Effector memory CD4-positive, alpha-beta T cell (primary cell): ENCODE results near the gene FADS6.

Experiments
- DNase-seq, 3 donors: peaks; one replicate each; pipeline ENCODE4 v3.0.0-alpha.2; 2020
- H3K27ac ChIP-seq: 2 replicates; pipeline ENCODE4 v1.7.0; 2013; ENCODE audit warnings: mild to moderate bottlenecking, low read length, moderate library complexity; ENCODE audit not compliant: insufficient read depth, poor library complexity, severe bottlenecking
- H3K27me3 ChIP-seq: replicated peaks from 2 replicates; pipeline ENCODE4 v1.7.0; 2013; ENCODE audit warnings: mild to moderate bottlenecking, low read length; ENCODE audit not compliant: insufficient read depth, control insufficient read depth, poor library complexity, severe bottlenecking
- H3K36me3 ChIP-seq: 2 replicates; pipeline ENCODE4 v1.7.0; 2013; ENCODE audit warnings: mild to moderate bottlenecking, low read length, moderate library complexity; ENCODE audit not compliant: control insufficient read depth, insufficient read depth
- H3K4me1 ChIP-seq: 2 replicates; pipeline ENCODE4 v1.7.0; 2013; ENCODE audit warnings: low read length, mild to moderate bottlenecking; ENCODE audit not compliant: control insufficient read depth, insufficient read depth, poor library complexity, severe bottlenecking
- H3K4me3 ChIP-seq: 2 replicates; pipeline ENCODE4 v1.7.0; 2013; ENCODE audit warnings: low read length, low read depth, mild to moderate bottlenecking; ENCODE audit not compliant: insufficient read depth, poor library complexity, severe bottlenecking
- H3K9me3 ChIP-seq: 2 replicates; pipeline ENCODE4 v1.7.0; 2013; ENCODE audit warnings: mild to moderate bottlenecking, low read length, moderate library complexity; ENCODE audit not compliant: control insufficient read depth

Gene FADS6

GRCh38 chr17:74860872-74861661 lies 32.4 kb downstream of the FADS6 start:
- Histone ChIP-seq H3K4me3 (peak overlapping the region; percentile 37), H3K27me3 (peaks cover 33% of the 10 kb centered on the region), H3K4me1 (peaks cover 32% of the 10 kb centered on the region), H3K27ac (no peak overlapping the region), H3K9me3 (no peaks in the 10 kb centered on the region), H3K36me3 (no peaks in the 10 kb centered on the region)
- DNase-seq: no peak

- H3K9me3 ChIP-seq: no peaks in the 10 kb centered on the region
- H3K4me3 ChIP-seq: peak overlapping the region; percentile 37
- no peak overlapping the region for H3K27ac ChIP-seq
- peaks cover 33% of the 10 kb centered on the region for H3K27me3 ChIP-seq
- H3K36me3 ChIP-seq: no peaks in the 10 kb centered on the region
- no peak for DNase-seq
- peaks cover 32% of the 10 kb centered on the region for H3K4me1 ChIP-seq
These were observed 33.1 kb downstream of the FADS6 start for GRCh38 chr17:74860229-74860871.

- H3K27ac ChIP-seq: no peak within 1 kb of the TSS
- peaks cover 33% of the 10 kb centered on the region for H3K27me3 ChIP-seq
- H3K36me3 ChIP-seq: no peaks in the 10 kb centered on the region
- no peak for DNase-seq
- peaks cover 28% of the 10 kb centered on the region for H3K4me1 ChIP-seq
- H3K9me3 ChIP-seq: no peaks in the 10 kb centered on the region
- H3K4me3 ChIP-seq: peak within 1 kb of the TSS; percentile 37
These were observed 33.8 kb downstream of the FADS6 start, which contains the start of gene GRIN2C for GRCh38 chr17:74859459-74860228. Gene GRIN2C, minus strand, starts transcription at chr17:74859885. Its CDS starts 4,793 bp downstream, at chr17:74855092.

GRCh38 chr17:74858672-74859458 lies 34.6 kb downstream of the FADS6 start:
- Histone ChIP-seq H3K27me3 (peaks cover 33% of the 10 kb centered on the region), H3K4me3 (no peak overlapping the region), H3K9me3 (no peaks in the 10 kb centered on the region), H3K27ac (no peak overlapping the region), H3K4me1 (peaks cover 27% of the 10 kb centered on the region), H3K36me3 (no peaks in the 10 kb centered on the region)
- no peak for DNase-seq

GRCh38 chr17:74857191-74857590 lies 36.2 kb downstream of the FADS6 start:
- H3K27ac ChIP-seq: no peak overlapping the region
- peaks cover 35% of the 10 kb centered on the region for H3K4me1 ChIP-seq
- no peaks in the 10 kb centered on the region for H3K36me3 ChIP-seq
- peaks cover 33% of the 10 kb centered on the region for H3K27me3 ChIP-seq
- H3K9me3 ChIP-seq: no peaks in the 10 kb centered on the region
- no peak for DNase-seq
- no peak overlapping the region for H3K4me3 ChIP-seq

GRCh38 chr17:74856112-74856511 lies 37.3 kb downstream of the FADS6 start:
- Histone ChIP-seq H3K27me3 (peaks cover 32% of the 10 kb centered on the region), H3K9me3 (no peaks in the 10 kb centered on the region), H3K4me1 (peaks cover 32% of the 10 kb centered on the region), H3K27ac (no peak overlapping the region), H3K4me3 (no peak overlapping the region), H3K36me3 (no peaks in the 10 kb centered on the region)
- no peak for DNase-seq

GRCh38 chr17:74855323-74855722 lies 38.1 kb downstream of the FADS6 start:
- Histone ChIP-seq H3K4me1 (peaks cover 24% of the 10 kb centered on the region), H3K27me3 (peaks cover 26% of the 10 kb centered on the region), H3K4me3 (no peak overlapping the region), H3K9me3 (no peaks in the 10 kb centered on the region), H3K36me3 (no peaks in the 10 kb centered on the region), H3K27ac (no peak overlapping the region)
- DNase-seq: no peak

GRCh38 chr17:74854792-74855191 lies 38.6 kb downstream of the FADS6 start:
- no peak overlapping the region for H3K4me3 ChIP-seq
- peaks cover 21% of the 10 kb centered on the region for H3K27me3 ChIP-seq
- H3K36me3 ChIP-seq: no peaks in the 10 kb centered on the region
- no peaks in the 10 kb centered on the region for H3K9me3 ChIP-seq
- no peak for DNase-seq
- H3K27ac ChIP-seq: no peak overlapping the region
- peaks cover 19% of the 10 kb centered on the region for H3K4me1 ChIP-seq

- Histone ChIP-seq H3K9me3 (no peaks in the 10 kb centered on the region), H3K27ac (no peak overlapping the region), H3K4me1 (peaks cover 13% of the 10 kb centered on the region), H3K27me3 (peaks cover 11% of the 10 kb centered on the region), H3K36me3 (no peaks in the 10 kb centered on the region), H3K4me3 (no peak overlapping the region)
- DNase-seq: no peak
These were observed 39.8 kb downstream of the FADS6 start for GRCh38 chr17:74853669-74854068.
